NCI-H2196 (cell line): ENCODE results near the gene FRMPD4.

Source experiments
- DNase-seq: peaks from one replicate; lab custom pipeline; 2025; ENCODE audit not compliant: unreplicated experiment; lab: John Stamatoyannopoulos, UW

FRMPD4 gene

GRCh38 chrX:12292996-12293765, 154.9 kb downstream of the FRMPD4 start:
- DNase-seq: no peak

- no peak for DNase-seq
These were observed 159.1 kb downstream of the FRMPD4 start for GRCh38 chrX:12297353-12297752.

- DNase-seq: no peak
These were observed 163.0 kb downstream of the FRMPD4 start for GRCh38 chrX:12301288-12301687.

- no peak for DNase-seq
These were observed 166.0 kb downstream of the FRMPD4 start for GRCh38 chrX:12304261-12304660.

GRCh38 chrX:12307961-12308360, 169.7 kb downstream of the FRMPD4 start:
- no peak for DNase-seq

- no peak for DNase-seq
These were observed 170.1 kb downstream of the FRMPD4 start for GRCh38 chrX:12308420-12308819.

GRCh38 chrX:12309040-12309743, 170.9 kb downstream of the FRMPD4 start:
- DNase-seq: no peak

- no peak for DNase-seq
These were observed 171.4 kb downstream of the FRMPD4 start for GRCh38 chrX:12309744-12310076.

- no peak for DNase-seq
These were observed 176.4 kb downstream of the FRMPD4 start for GRCh38 chrX:12314651-12315050.

GRCh38 chrX:12315526-12315925, 177.3 kb downstream of the FRMPD4 start:
- no peak for DNase-seq

GRCh38 chrX:12319003-12319519, 180.8 kb downstream of the FRMPD4 start:
- DNase-seq: no peak

GRCh38 chrX:12319992-12320391, 181.7 kb downstream of the FRMPD4 start:
- no peak for DNase-seq

GRCh38 chrX:12322031-12322430, 183.8 kb downstream of the FRMPD4 start:
- no peak for DNase-seq

GRCh38 chrX:12325171-12325570, 186.9 kb downstream of the FRMPD4 start:
- no peak for DNase-seq

- no peak for DNase-seq
These were observed 189.6 kb downstream of the FRMPD4 start for GRCh38 chrX:12327836-12328235.

GRCh38 chrX:12329476-12329875, 191.2 kb downstream of the FRMPD4 start:
- DNase-seq: no peak

GRCh38 chrX:12330841-12331240, 192.6 kb downstream of the FRMPD4 start:
- DNase-seq: no peak

GRCh38 chrX:12332786-12333347, 194.6 kb downstream of the FRMPD4 start:
- DNase-seq: no peak

GRCh38 chrX:12339921-12340320, 201.6 kb downstream of the FRMPD4 start:
- no peak for DNase-seq

- DNase-seq: no peak
These were observed 206.7 kb downstream of the FRMPD4 start for GRCh38 chrX:12344954-12345353.

- no peak for DNase-seq
These were observed 210.9 kb downstream of the FRMPD4 start for GRCh38 chrX:12349201-12349600.

GRCh38 chrX:12352922-12353321, 214.6 kb downstream of the FRMPD4 start:
- no peak for DNase-seq
